ENCODE measurements around the gene HIRA. TPM values are rescaled to one million over a fixed set of nuclear protein-coding genes. Genes with fewer than 3 reads are reported as not detected.

HIRA gene
- total RNA-seq, 1 donor from 2014 or later = 27.9 TPM

- ATAC-seq (no peak), DNase-seq (no peak)
- intact Hi-C loops (cut with DNase I) = no loop called here
- no peaks in the 10 kb centered on the region for H3K4me1 ChIP-seq
- H3K36me3 ChIP-seq = peaks cover 88% of the 10 kb centered on the region
- no peak overlapping the region for H3K4me3 ChIP-seq
- no peak overlapping the region for H3K27ac ChIP-seq
- no peak for TF ChIP-seq CTCF (IDR thresholded peaks at IDR 0.05)
- no peaks in the 10 kb centered on the region for H3K9me3 ChIP-seq
- no peaks in the 10 kb centered on the region for H3K27me3 ChIP-seq (ENCODE audit: low read depth)
Observed at GRCh38 chr22:19376971-19377370, 54.6 kb downstream of the HIRA start.

- H3K9me3 ChIP-seq = no peaks in the 10 kb centered on the region
- no peaks in the 10 kb centered on the region for H3K4me1 ChIP-seq
- H3K36me3 ChIP-seq = peaks cover 87% of the 10 kb centered on the region
- DNase-seq (no peak), ATAC-seq (no peak)
- H3K27me3 ChIP-seq (ENCODE audit: low read depth) = no peaks in the 10 kb centered on the region
- no peak overlapping the region for H3K4me3 ChIP-seq
- no peak for TF ChIP-seq CTCF (IDR thresholded peaks at IDR 0.05)
- H3K27ac ChIP-seq = no peak overlapping the region
- intact Hi-C loops (cut with DNase I) = no loop called here
Observed at GRCh38 chr22:19376247-19376646, 55.3 kb downstream of the HIRA start.

GRCh38 chr22:19375435-19375834 lies 56.1 kb downstream of the HIRA start:
- Histone ChIP-seq H3K4me1 (no peaks in the 10 kb centered on the region), H3K9me3 (no peaks in the 10 kb centered on the region), H3K36me3 (peaks cover 90% of the 10 kb centered on the region), H3K27ac (no peak overlapping the region), H3K27me3 (ENCODE audit: low read depth) (no peaks in the 10 kb centered on the region), H3K4me3 (no peak overlapping the region)
- no peak for TF ChIP-seq CTCF (IDR thresholded peaks at IDR 0.05)
- intact Hi-C loops (cut with DNase I) = no loop called here
- no peak for DNase-seq
- no peak for ATAC-seq

GRCh38 chr22:19374410-19374809 lies 57.1 kb downstream of the HIRA start:
- peaks cover 92% of the 10 kb centered on the region for H3K36me3 ChIP-seq
- DNase-seq = no peak
- H3K27me3 ChIP-seq (ENCODE audit: low read depth) = no peaks in the 10 kb centered on the region
- no peak overlapping the region for H3K4me3 ChIP-seq
- no peak for TF ChIP-seq CTCF (IDR thresholded peaks at IDR 0.05)
- no peaks in the 10 kb centered on the region for H3K9me3 ChIP-seq
- no peak for ATAC-seq
- intact Hi-C loops (cut with DNase I) = no loop called here
- no peak overlapping the region for H3K27ac ChIP-seq
- H3K4me1 ChIP-seq = no peaks in the 10 kb centered on the region

- Histone ChIP-seq H3K4me1 (no peaks in the 10 kb centered on the region), H3K4me3 (no peak overlapping the region), H3K9me3 (no peaks in the 10 kb centered on the region), H3K36me3 (peaks cover 98% of the 10 kb centered on the region), H3K27ac (no peak overlapping the region), H3K27me3 (ENCODE audit: low read depth) (no peaks in the 10 kb centered on the region)
- no peak for DNase-seq
- ATAC-seq = no peak
- intact Hi-C loops (cut with DNase I) = no loop called here
- TF ChIP-seq CTCF (IDR thresholded peaks at IDR 0.05) = no peak
Observed at GRCh38 chr22:19373450-19373849, 58.1 kb downstream of the HIRA start.

- TF ChIP-seq CTCF (IDR thresholded peaks at IDR 0.05) = no peak
- no peaks in the 10 kb centered on the region for H3K9me3 ChIP-seq
- no peak overlapping the region for H3K27ac ChIP-seq
- intact Hi-C loops (cut with DNase I) = no loop called here
- ATAC-seq (no peak), DNase-seq (no peak)
- no peaks in the 10 kb centered on the region for H3K4me1 ChIP-seq
- H3K36me3 ChIP-seq = peaks cover 98% of the 10 kb centered on the region
- no peaks in the 10 kb centered on the region for H3K27me3 ChIP-seq (ENCODE audit: low read depth)
- H3K4me3 ChIP-seq = no peak overlapping the region
Observed at GRCh38 chr22:19371893-19372292, 59.6 kb downstream of the HIRA start.

Data from lower lobe of right lung (tissue), 2 donors.